NCI-H1092 (cell line): Measurements from ENCODE around the gene HOXD3.
A peak's percentile ranks its signal among the peaks of the same experiment; 100 is the strongest.

Source experiments
- DNase-seq: peaks from one replicate; lab custom pipeline; 2025; lab: John Stamatoyannopoulos, UW

The HOXD3 gene

GRCh38 chr2:176149481-176149938 lies 7.6 kb upstream of the HOXD3 start:
- no peak for DNase-seq

DNA sequence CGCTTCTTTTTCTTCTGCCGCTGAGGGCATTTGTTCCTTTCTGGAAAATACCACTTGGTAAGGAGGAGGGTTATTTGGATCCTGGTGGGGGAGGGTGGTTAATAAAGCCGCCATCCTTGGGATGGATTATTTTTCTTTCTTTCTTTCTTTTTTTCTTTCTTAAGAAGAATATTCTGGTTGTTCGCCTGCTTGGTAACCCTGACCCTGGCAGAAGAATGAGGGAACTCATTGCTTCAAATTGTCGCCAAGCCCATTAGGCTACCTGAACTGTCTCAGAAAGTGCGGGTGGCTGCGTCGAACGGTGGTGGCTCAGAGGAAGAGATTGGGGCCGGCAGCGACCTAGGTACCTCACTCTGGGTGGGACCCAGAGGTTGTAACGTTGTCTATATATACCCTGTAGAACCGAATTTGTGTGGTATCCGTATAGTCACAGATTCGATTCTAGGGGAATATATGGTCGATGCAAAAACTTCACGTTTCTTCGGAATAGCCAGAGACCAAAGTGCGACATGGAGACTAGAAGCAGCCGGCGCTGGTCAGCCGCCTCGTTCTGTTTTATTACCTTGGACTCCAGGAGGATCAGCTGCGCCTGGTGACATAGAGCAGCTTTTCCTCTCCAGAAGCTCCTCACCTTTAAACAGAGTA lies 7.0 kb upstream of the HOXD3 start:
- DNase-seq = no peak

DNA sequence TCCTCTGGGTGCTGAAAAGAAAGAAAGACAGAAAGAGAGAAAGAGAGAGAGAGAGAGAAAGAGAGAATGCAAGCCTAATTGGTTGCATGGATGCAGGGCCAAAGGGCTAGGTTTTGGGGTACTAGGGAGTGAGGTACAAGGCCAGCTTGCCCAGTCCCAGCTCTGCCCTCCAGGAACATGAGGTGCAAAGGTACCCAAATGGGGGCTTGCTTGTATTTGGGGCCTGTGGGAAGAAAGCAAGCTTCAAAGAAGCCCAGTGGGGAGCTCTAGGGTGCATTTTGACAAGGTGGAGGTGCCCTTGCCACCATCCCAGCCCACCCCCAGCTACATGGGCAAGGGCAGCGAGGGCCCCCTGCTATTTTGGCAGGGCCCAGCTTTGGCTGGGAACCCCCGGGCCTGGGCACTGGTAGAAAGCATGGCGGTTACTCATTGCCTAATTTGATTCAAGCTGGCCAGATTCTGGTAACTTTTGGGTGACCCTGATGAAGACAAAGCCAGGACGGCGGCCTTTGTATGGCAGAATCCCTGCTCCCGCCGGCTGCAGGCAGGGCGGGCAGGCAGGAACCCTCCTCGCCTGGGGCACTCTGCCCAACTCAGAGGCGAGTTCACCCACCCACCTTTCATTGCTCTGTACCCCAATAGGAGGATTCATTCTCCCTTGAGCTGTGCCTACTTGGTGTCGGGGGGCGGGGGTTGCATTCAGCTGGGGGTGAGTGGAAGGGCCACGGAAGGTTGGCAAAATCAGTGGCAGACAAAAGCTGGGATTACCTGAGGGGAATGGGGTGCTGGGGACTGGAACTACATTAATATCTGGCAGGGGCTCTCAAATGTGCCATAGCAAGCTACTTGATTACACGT lies 6.3 kb upstream of the HOXD3 start:
- no peak for DNase-seq

DNA sequence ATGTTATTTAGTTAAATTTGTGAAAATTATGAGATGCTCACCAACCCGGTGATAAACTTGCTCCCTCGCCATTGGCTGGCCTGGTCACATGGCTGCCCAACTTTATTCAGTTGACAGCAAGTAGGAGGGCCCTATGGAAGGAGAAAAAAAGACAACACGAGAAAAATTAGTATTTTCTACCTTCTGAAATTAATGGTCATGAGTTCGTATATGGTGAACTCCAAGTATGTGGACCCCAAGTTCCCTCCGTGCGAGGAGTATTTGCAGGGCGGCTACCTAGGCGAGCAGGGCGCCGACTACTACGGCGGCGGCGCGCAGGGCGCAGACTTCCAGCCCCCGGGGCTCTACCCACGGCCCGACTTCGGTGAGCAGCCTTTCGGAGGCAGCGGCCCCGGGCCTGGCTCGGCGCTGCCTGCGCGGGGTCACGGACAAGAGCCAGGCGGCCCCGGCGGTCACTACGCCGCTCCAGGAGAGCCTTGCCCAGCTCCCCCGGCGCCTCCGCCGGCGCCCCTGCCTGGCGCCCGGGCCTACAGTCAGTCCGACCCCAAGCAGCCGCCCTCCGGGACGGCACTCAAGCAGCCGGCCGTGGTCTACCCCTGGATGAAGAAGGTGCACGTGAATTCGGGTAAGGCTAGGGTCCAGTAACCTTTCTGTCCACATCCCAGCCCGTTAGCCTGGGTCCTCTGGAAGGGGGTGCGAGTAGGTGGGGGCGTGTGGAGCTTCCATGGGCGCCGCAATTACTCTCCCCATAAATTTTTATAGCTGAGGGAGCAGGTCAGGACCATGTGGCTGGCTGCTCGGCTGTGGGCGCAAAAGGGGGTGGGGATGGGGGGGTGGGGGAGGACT lies 5.4 kb upstream of the HOXD3 start, which contains the start of gene HOXD4:
Gene HOXD4, plus strand, starts transcription at position 109 of the 846 bp plus-strand sequence. Its CDS starts 84 bp downstream, at position 193.
- no peak for DNase-seq

DNA sequence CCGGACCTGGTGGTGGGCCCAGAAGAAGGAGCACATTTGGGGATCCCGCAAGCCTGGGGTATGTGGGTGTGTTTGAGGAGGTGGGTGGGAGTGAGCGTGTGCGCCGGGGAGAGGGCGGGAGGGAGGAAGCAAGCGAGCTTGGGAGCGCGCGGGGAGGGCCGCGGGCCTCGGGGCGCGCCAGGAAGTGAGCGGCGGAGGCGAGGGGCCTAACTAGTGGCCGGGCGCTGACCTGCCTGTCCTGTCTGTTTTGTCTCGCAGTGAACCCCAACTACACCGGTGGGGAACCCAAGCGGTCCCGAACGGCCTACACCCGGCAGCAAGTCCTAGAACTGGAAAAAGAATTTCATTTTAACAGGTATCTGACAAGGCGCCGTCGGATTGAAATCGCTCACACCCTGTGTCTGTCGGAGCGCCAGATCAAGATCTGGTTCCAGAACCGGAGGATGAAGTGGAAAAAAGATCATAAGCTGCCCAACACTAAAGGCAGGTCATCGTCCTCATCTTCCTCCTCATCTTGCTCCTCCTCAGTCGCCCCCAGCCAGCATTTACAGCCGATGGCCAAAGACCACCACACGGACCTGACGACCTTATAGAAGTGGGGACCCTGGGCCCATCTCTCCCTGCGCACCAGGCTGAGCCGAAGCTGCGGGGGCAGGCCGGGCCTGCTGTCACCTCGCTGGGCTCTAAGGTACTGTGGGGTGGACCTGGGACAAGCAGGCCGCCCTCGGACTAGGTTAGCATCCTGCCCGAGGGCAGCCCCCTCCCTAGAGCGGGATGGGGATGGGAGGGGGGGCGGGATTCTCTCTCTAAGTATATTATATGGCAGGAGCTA lies 4.5 kb upstream of the HOXD3 start:
- no peak for DNase-seq

DNA sequence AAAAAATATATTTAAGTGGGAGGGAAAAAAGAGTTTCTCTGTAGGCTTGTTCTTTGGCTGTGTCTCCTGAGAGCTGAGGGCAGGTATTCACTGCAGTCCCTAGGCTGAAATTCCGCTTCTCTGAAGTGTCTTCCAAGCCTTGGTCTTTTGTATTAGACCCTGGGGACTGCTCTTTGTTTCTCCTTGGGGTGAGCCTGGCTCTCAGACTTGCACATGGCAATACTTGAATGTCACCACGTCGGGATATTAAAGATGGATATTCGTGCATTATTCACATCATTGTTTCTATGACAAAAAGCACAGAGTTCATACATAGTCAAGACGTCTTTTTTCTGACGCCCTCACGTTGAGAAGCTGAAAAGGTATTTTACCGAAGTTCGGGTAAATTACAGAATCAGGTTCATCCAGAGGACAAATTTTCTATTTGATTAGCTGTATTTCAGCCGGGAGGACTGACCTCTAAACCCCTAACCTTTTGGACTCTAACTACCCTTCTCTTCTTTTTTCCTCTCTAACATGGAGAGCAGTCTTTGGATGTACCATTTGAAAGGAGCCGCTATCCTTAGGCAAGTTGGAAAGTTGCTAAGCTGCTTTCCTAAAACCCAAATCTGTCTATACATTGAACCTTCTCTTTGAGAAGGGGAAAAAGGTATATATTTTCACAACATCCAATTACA lies 2.4 kb upstream of the HOXD3 start:
- no peak for DNase-seq

DNA sequence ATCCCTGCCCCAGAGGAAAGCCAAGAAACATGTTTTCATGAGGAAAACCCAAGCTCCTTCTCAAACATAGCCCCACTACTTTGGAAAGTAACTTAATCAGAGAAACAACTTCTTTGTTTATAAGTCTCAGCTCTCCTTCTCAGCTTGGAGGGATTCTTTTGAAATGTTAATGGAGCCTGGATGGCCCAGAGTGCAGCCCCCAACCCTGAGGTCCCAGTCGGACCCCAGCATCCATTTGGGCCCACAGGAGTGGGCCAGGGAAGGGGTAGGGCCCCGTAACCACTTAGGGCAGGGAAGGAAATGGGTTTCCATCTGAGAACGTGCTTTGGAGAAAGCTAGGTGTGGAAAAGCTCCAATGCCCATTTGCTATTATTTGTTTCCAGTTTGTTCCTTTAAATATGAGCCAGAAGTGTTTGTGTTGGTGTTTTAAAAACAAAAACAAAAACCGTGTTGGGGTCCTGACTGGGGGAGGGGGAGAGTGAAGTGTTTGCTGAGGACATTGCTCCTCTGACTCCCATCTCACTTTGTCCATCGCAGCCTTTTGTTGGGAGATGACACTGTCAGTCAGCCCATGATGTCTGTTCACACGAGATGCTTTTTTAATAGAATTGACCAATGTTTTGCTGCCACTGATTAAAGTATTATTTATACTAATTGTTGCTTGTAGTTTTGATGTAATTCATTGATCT lies 1.6 kb upstream of the HOXD3 start:
- DNase-seq = no peak

GRCh38 chr2:176156301-176156806 lies 753 bp upstream of the HOXD3 start:
- DNase-seq = no peak

DNA sequence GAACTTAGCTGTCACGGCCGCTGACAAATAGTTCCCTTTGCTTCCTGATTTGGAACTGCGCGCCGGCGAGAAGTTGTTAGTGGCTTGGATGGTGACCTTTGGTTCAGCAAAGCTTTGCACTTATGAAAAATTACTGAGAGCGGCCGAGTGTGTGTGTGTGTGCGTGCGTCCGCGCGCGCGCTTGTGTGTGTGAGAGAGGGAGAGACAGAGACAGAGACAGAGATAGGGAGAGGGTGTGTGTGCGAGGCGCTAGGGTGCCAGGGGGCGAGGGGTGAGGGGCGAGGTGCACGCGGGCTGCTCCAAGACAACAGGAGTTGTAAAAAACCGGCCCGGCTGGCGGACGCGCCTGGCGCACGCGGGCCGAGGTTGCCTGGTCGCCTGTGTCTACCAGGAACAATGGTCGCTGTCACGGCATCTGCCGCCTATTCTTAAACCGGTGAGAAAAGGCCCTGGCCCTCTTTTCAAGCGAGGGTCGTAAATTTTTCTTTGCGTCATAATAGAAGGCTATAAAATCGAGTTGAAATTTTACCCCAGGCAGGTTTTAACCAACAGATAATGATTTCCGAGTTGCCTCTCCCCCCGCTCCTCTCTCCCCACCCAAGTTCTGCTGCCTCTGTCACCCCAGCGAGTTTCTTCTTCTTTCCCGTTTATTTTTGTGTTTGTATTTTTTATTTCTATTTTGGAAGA lies 535 bp downstream of the HOXD3 start:
- peak; percentile 63 for DNase-seq

DNA sequence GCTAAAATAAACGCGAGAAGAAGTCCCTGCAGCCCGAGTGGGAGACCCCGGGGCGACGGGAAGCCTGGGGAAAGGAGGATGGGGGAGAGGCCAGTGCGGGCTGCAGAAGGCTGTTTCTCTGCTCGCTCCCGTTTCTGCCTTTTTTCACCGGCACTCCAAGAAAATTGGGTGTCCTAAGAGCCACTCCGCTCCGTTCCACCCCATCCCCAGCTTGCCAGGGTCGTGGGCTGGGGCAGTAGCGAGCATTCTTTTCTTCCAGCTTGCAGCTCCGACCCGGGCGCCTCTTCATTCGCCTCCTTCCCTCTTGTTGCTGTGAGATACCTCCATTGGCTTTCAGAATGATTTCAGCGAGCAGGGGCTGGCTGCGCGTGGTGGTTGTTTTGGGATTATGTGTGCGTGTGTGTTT lies 1.1 kb downstream of the HOXD3 start:
- no peak for DNase-seq

GRCh38 chr2:176158855-176159662 lies 2.0 kb downstream of the HOXD3 start:
- no peak for DNase-seq

- no peak for DNase-seq
Measured at GRCh38 chr2:176159663-176160250, 2.6 kb downstream of the HOXD3 start.

GRCh38 chr2:176160251-176160985 lies 3.3 kb downstream of the HOXD3 start:
- DNase-seq = no peak

- DNase-seq = no peak
Measured at GRCh38 chr2:176160986-176161824, 4.1 kb downstream of the HOXD3 start.

- DNase-seq = no peak
Measured at GRCh38 chr2:176161825-176162626, 4.9 kb downstream of the HOXD3 start.
